ENCODE data around the gene DNAH2.

Gene DNAH2

DNA sequence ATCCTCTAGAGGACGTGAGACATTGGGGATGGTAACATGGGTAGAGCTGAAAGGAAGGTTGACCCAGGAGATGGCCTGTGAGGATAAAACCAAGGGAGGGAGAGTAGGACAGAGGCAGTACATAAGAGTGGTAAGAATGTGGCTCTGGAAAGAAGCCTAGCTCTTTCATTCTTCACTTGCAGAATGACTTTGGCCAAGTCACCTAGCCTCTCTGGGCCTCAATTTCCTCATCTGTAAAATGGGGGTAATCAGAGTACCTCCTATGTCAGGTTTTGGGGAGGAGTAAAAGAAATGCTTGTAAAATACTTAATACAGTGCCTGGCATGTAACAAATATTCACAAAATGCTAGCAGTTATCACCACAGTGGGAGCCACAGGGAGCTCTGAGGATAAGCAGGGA is 123.3 kb downstream of the DNAH2 start:
- no peak for DNase-seq

GRCh38 chr17:7841396-7841914 is 123.9 kb downstream of the DNAH2 start:
- peak; percentile 59 to 64 for DNase-seq

- peak; percentile 82 to 84 for DNase-seq
Observed at GRCh38 chr17:7841915-7842379, 124.4 kb downstream of the DNAH2 start.

- peak in 1 of 2 experiments; percentile 57 for DNase-seq
Observed at GRCh38 chr17:7842380-7843256, 125.1 kb downstream of the DNAH2 start.

DNA sequence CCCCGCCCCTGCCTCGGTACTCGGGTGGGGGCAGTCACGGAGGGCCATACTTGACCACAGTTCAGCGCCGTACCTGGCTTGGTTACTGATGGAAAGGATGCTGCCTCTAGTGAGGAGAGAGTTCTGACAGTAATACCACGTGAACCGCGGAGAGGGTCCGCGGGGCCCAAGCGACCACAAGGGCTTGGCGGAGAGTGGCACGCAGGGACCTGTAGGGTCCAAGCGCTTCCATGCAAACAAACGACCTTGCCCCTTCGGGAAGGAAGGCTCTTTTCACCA is 125.7 kb downstream of the DNAH2 start:
- DNase-seq = no peak

- peak; percentile 69 to 73 for DNase-seq
Observed at GRCh38 chr17:7843536-7844291, 126.2 kb downstream of the DNAH2 start.

GRCh38 chr17:7844292-7845154 is 127.0 kb downstream of the DNAH2 start:
- peak; percentile 80 to 87 for DNase-seq

DNA sequence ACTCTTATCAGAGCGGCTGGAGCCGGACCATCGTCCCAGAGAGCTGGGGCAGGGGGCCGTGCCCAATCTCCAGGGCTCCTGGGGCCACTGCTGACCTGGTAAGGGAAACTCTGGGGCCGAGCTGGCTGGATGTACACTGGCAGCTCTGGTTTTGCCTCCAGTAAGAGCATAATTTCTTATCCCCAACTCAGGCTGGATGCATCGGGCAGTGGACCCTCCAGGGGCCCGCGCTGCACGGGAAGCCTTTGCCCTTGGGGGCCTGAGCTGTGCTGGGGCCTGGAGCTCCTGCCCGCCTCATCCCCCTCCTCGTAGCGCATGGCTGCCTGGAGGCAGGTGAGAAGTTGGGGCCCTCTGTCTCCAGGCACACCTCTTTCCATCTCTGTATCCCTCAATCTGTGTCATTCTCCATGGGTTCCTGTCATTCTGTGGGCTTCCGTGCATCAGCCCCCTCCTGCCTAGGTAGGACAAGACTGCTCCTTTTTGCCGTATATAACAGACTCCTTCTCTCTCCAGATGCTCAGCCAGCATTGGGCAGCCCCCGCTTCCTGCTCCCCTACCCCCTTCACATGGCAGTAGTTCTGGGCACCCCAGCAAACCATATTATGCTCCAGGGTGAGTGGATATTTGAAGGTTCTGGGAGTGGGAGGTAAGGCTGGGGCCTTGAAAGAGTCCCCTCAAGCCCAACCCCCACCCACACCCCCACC is 128.0 kb downstream of the DNAH2 start:
- DNase-seq = no peak

- no peak for DNase-seq
Observed at GRCh38 chr17:7846063-7846735, 128.7 kb downstream of the DNAH2 start.

GRCh38 chr17:7846765-7847661 is 129.5 kb downstream of the DNAH2 start:
- no peak for DNase-seq

DNA sequence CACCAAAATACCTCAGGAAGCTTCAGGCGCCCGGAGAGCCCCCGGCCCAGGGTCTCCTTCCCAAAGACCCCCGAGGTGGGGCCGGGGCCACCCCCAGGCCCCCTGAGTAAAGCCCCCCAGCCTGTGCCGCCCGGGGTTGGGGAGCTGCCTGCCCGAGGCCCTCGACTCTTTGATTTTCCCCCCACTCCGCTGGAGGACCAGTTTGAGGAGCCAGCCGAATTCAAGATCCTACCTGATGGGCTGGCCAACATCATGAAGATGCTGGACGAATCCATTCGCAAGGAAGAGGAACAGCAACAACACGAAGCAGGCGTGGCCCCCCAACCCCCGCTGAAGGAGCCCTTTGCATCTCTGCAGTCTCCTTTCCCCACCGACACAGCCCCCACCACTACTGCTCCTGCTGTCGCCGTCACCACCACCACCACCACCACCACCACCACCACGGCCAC is 130.6 kb downstream of the DNAH2 start:
- no peak for DNase-seq

GRCh38 chr17:7848739-7849129 is 131.2 kb downstream of the DNAH2 start:
- DNase-seq = no peak

- no peak for DNase-seq
Observed at GRCh38 chr17:7849130-7849750, 131.7 kb downstream of the DNAH2 start.

DNA sequence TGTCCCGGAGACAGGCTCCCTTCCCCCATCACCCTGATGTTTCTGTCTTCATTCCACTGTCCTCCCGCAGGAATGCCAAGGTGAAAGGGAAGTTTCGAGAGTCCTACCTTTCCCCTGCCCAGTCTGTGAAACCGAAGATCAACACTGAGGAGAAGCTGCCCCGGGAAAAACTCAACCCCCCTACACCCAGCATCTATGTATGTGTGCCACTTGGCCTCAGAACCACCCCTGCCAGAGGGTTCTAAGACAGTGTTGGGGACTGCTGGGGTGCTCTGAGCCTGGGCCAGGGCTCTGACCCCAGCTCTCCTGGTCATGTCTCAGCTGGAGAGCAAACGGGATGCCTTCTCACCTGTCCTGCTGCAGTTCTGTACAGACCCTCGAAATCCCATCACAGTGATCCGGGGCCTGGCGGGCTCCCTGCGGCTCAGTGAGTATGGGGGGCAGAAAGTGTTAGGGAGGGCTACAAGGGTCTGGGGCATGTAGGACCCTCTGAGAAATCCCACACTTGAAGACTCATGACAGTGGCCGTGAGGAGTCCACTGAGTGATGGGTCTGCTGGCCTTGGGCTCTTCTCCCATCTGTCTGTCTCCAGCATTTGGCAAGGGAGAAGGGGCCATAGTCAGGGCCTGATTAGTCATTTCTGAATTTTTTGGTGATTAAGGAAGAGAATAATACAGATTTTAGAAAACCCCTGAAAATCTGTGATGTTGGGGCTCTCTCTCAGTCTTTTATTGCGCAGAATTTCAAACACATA is 132.4 kb downstream of the DNAH2 start:
- no peak for DNase-seq

GRCh38 chr17:7850701-7851437 is 133.3 kb downstream of the DNAH2 start:
- DNase-seq = no peak

DNA sequence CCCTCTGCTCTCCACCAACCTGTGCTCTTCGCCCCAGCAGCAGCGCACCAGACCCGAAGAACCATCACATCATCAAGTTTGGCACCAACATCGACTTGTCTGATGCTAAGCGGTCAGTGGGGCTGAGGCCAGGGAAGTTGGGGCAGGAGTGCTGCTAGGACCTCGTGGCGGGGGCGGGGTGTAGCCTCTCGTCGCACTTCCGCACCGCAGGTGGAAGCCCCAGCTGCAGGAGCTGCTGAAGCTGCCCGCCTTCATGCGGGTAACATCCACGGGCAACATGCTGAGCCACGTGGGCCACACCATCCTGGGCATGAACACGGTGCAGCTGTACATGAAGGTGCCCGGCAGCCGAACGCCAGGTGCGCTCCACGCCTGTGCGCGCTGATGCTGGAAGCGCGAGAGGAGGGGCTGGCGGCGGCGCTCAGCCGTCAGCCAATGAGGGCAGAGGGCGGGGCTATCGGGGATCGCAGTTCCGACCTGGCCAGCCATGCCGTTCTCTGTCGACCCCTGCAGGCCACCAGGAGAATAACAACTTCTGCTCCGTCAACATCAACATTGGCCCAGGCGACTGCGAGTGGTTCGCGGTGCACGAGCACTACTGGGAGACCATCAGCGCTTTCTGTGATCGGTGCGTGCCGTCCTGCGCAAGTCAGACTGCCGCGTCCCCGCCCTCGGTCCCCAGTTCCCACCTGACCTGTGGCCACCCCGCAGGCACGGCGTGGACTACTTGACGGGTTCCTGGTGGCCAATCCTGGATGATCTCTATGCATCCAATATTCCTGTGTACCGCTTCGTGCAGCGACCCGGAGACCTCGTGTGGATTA is 134.1 kb downstream of the DNAH2 start:
- peak; percentile 89 for DNase-seq

DNA sequence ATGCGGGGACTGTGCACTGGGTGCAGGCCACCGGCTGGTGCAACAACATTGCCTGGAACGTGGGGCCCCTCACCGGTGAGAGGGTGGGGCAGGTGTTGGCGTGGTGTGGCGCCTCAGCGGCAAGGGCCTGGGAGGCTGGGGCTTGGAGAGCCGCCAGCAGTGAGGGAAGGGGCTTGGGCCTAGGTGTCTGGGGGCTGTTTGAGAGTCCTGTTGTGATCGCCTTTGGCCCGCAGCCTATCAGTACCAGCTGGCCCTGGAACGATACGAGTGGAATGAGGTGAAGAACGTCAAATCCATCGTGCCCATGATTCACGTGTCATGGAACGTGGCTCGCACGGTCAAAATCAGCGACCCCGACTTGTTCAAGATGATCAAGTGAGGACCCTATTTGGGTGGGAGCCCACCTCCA is 134.7 kb downstream of the DNAH2 start:
- DNase-seq = no peak

All from NCI-H2081 (cell line).